Posterior vena cava (tissue), 2 donors: ENCODE results near the gene SLC30A2. TPM values are rescaled to one million over a fixed set of nuclear protein-coding genes. Genes with fewer than 3 reads are reported as not detected.

ENCODE experiments used
- DNase-seq: peaks from one replicate; pipeline ENCODE4 v3.0.0-alpha.2; 2020; ENCODE audit warnings: low spot score
- intact Hi-C, 2 donors: fragments of 100-400 bp; cut with DNase I; formaldehyde crosslinking; loops; one replicate each; pipeline versions ENCODE4 v1.14.1 to v1.14.2; 2022 to 2023
- total RNA-seq, 2 donors: library from RNA; stranded (reverse); fragmentation: NEBNext Ultra II Directional; extraction: Animal tissue kit (Norgen Biotek cat#: 25700); gene quantifications; one replicate each; pipeline ENCODE4 v1.2.1, GENCODE V29; 2021
- donor health status: DM: yes; HTN: yes; CAD: no.
- donor health status: DM: yes; HTN: yes; CAD: no.

The SLC30A2 gene
- total RNA-seq, 2 donors from 2014 or later, result not detected

DNA sequence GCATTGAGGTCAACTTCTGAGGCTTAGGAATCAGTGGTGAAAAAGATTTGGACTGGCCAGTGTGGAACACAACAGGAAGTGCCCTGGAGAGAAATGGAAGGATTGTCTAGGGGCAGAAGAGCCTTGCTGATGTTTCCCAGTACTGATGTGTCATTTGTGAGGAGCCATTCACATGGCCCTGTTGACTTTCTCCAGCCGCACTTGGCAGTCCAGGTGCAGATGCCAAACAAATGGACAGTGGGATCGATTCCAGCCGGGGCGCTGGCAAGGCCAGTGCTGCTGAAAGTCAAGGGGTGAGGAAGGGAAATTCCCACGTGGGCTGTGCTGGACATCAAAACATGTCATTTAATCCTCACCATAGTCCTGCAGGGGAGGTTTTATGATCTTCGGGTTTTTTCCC is 26.4 kb upstream of the SLC30A2 start:
- no peak for DNase-seq
- intact Hi-C loops, result loop anchor here in 1 of 2 donors (10.0 kb wide), 1 partner anchor 1318 kb away; no protein-coding TSS in a partner anchor

DNA sequence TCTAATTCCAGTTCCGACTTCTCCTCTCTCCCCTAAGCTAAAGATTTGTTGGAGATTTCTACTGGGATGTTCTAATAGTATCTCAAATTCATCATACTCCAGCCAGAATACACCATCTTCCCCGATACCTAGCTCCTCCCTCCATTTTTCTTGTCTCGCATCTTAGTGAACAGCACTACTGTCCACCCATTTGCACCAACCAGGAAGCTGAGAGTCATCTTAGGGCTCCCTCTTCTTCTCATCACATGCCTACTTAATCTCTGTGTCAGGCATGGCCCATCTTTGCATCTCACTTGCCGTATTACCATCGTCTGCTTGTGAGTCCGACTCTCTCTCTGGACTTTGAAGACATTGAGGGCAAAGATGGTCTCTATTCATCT is 25.0 kb upstream of the SLC30A2 start:
- no peak for DNase-seq
- intact Hi-C loops, result loop anchor here in 1 of 2 donors (10.0 kb wide), 1 partner anchor 1316 kb away; no protein-coding TSS in a partner anchor

DNA sequence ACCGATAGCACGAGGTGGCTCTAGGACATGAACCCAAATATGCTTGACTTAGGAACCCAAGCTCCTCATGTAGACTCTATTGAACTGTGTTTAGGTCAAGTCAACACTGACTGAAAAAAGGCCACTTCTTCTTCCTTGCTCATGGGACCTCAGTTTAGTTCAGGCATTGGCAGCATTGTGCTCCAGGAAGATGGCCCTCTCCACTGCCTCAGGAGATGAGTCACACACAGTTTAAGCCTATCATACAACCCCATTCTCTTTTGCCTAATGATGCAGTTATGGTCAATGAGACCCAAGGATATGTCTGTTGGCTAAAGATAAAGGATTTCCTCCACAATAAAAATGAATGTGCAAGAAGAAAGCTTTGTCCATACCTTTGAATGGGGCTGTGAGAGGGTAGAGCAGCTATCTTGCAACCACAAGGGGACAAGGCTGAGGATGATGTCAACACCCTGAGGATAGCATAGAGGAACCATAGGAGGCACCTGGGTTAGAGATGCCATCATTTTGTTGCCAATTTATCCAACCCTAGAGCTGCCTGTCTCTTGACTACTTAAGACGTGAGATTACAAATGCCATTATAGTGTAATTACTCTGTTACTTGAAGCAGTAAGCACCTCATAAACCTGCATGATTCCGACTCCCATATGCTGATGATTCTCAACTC is 24.5 kb upstream of the SLC30A2 start:
- intact Hi-C loops, result loop anchor here in 1 of 2 donors (10.0 kb wide), 1 partner anchor 1316 kb away; no protein-coding TSS in a partner anchor
- no peak for DNase-seq

DNA sequence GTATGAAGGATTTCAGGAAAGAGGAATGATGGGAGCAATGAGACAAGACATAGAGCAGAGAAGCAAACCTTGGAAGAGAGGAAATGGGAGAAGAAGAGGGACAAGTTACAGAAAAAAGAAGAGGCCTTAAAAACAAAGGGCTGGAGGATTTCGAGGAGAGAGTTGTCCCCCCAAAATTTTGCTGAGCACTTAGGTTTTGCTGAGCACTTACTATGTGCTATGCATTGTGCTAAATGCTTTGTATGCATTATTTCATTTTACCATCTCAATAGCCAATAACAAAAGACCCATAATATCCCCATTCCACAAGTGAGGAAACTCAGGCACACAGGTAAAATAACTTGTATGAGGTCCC is 24.0 kb upstream of the SLC30A2 start:
- DNase-seq, result no peak
- intact Hi-C loops, result loop anchor here in 1 of 2 donors (10.0 kb wide), 1 partner anchor 1315 kb away; no protein-coding TSS in a partner anchor

DNA sequence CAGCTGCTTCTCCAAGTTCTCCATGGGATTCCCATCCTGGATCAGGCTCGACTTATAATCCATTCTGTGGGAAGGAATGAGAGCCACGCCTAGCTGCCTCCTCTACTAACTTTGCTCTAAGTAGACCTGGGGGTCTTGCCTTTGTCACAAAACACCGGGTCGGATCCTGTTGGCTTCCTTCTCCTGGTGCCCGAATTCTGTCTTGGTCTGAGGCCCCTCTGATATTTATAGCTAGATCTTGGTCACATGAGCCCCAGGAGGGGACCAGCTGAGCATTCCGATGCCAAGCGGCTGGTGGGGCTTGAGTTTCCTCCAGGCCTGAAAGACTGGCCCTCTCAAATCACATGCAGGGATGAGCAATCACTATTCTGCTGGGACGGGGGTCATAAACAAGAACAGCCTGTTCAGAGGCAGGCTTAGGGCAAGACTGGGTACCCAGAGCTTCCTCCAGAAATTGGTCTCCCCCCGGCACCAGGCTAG is 21.6 kb upstream of the SLC30A2 start, which contains the start of gene TRIM63:
TRIM63 (minus strand) TSS at position 199 of the 480 bp plus-strand sequence; CDS start at position 63, 136 bp downstream.
- no peak for DNase-seq
- intact Hi-C loops, result no loop called here

DNA sequence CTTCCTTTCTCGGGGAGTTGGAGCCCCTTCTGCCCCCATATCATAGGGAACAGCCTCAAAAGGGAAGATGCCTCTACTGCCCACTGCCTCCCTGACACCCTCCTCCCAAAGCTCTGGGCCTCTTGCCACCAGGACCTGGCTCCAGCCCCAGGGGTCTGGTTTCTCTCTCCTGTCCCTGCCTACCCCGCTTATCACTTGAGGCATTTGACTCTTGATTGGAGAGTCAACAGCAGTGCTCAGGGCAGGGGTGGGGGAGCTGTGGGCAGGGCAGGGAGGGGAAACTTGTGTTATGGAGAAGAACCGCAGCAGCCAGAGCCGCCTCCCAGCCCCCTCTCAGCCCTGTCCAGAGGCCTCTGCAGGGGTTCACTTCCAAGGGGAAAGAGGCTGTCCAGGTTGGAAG is 20.9 kb upstream of the SLC30A2 start:
- intact Hi-C loops, result no loop called here
- DNase-seq, result no peak

DNA sequence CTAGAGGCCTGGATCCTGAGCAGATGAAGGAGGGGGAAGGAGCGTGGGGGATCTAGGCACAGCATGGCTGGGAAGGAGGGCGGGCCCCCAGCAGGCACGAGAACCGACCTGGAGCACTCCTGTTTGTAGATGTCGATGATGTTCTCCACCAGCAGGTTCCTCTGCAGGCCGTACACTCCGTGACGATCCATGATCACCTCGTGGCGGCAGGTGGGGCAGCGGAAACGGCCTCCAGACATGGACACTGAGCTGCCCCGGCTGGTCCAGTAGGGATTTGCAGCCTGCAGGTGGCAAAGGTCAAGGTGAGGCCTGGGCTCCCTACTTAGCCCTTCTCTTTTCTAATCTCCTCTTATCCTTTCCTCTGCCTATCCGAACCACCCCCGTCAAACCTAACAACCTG is 20.2 kb upstream of the SLC30A2 start:
- intact Hi-C loops, result no loop called here
- no peak for DNase-seq

DNA sequence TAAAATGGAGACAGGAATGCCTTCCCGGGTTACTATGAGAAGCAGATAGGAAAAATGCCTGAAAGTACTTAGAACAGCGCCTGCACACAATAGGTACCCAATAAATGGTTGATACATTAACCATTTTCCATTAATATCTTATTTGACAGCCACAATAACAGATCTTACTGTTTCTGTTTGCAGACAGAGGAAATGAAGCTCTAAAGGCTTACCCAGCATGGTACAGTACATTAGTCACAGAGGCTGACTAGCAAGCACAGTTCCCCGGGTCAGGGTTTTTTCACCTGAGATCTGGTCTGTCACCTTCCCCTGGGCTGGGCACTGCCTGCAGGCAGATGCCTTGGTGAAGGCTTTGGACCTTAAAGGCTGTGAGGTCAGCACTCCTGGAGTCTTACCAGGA is 18.6 kb upstream of the SLC30A2 start:
- intact Hi-C loops, result no loop called here
- no peak for DNase-seq

DNA sequence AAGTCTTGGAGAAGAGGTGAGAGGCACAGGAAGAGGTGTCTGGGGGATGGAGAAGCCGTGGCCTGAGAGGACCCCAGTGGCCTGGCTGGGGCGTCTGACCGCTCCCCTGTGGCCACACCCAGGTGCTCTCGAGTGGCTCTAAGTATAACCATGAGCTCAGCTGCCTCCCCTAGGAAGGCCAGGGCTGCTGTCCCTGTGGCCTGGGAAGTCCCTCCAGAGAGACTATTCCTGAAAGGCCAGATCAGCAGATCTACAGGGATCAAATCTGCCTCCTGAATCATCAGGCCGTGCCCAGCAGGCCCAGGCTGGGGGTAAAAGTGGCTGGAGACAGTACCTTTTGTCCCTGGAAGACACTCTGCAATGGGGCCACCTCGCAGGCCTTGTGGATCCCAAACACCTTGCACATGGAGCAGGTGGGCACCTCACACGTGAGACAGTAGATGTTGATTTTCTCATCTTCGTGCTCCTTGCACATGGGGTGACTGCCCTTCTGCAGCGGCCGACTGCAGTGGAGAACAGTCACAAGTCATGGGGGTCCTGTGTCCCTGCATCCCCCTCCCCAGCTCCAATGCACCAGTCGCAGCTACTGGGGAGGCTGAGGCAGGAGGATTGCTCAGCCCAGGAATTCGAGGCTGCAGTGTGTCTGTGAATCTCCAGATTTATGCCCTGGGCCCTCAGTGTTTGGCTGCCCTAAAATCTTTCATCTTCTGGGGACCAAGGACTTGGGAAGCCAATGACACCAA is 15.1 kb upstream of the SLC30A2 start:
- intact Hi-C loops, result no loop called here
- no peak for DNase-seq

DNA sequence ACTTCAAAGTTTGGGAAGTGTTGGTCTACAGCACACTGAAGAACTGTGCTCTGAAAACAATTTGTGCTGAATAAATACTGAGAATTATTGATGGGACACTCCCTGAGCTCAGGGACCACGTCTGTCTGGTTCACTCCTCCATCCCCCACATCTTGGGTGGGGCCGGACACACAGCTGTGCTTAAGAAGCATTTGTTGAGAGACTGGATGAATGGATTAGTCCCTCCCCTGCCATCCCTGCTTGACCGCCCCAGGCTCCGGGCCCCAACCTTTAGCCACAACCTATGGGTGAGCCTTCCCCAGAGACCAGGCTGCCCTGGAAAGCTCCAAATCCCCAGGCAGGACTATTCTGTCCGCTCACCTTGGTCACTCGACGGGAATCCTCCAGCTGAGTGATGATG is 14.0 kb upstream of the SLC30A2 start:
- intact Hi-C loops, result no loop called here

DNA sequence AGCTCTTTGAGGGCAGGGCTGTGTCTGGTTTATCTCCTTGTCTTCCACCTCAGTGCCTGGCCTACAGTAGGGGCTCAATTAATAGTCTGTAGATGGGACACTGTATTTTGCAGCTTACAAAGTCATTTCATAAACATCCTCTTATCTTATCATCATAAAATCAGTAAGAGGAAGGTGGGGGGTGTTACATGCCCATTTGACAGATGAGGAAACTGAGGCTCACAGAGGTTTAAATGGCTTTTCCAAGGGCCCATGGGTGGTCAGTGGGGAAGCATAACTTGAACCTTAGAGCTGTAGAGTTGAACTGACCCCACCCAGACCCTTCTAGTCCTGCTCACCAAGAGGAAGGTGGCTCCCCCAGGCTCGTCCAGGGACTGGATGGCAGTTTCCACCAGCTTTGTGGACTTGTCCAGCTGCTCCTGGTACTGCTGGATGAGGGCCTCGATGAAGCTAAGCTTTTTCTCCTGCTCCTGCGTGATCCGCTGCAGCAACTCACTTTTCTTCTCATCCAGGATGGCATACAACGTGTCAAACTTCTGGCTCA is 12.2 kb upstream of the SLC30A2 start:
- DNase-seq, result no peak
- intact Hi-C loops, result no loop called here

More for the DNA sequence above, 14.0 kb upstream of the SLC30A2 start:
- no peak for DNase-seq

DNA sequence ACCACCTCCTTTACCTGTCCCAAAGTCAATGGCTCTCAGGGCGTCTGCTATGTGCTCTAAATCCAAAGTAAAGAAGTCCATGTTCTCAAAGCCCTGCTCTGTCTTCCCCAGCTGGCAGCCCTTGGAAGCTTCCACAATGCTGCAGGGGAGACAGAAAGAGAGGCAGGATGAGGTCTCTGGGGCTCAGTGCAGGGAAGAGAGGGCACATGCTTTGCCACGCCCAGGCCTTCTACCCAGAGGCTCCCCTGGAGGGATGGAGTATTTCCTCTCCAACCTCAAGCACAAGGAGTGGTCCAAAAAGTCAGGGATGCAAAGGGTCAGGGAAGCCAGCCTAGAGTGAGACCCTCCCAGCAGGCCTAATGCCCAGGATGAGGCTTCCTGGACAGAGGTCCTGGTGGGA is 11.3 kb upstream of the SLC30A2 start:
- intact Hi-C loops, result no loop called here
- DNase-seq, result no peak

DNA sequence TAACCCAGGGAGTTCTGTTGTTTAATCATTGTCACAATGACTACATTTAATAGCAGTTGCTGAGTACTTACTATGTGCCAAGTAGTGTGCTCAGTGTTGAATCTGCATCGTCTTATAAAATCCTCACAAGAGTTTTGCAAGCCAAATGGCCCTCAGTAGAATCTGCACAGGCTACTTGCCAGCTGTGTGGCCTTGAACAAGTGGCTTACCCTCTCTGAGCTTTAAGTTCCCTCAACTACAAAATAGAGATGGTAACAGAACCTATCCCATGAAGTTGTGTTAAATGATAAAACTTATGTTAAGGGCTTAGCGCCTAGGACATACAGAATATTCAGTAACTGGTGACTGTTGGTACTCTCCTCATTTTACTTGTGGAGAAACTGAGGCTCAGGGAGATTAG is 9.1 kb upstream of the SLC30A2 start:
- intact Hi-C loops, result no loop called here
- no peak for DNase-seq

DNA sequence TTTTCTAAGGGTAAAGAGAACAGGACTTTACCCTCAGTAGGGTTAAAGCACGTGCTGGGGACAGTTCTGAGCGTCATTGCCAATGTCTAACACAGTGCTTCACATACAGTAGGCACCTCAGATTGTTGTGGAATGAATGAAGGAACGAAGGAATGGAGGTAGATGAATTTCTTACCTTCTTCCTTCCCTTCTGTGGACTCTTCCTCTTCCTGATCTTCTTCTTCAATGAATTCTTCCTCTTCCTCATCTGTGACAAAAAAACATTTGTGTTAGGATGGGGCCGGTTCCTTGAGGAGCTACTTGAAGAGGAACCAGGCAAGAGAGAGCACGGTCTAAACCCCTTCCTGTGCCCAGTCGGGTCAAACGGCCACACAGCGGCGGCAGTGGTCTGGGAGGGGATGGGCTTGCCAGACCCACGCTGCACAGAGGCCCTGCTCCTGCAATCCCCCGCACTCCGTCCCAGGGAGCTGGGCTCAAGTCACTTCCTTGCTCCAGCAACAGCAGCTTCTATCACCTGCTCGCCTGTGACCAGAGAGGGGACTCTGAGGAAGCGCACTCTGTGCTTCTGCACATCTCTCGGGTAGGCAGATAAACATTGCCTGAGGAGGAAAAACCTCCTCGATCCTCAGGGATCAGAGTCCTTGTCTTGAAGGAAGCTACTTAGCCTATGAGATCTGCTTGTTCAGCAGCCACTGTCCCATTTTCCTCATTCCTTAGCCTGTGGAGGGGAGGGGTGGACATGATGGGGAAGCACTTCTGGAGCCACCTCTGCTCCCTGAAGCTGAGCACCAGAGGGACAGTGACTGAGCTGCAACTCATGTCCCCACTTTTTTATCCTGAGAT is 8.0 kb upstream of the SLC30A2 start:
- no peak for DNase-seq
- intact Hi-C loops, result no loop called here

DNA sequence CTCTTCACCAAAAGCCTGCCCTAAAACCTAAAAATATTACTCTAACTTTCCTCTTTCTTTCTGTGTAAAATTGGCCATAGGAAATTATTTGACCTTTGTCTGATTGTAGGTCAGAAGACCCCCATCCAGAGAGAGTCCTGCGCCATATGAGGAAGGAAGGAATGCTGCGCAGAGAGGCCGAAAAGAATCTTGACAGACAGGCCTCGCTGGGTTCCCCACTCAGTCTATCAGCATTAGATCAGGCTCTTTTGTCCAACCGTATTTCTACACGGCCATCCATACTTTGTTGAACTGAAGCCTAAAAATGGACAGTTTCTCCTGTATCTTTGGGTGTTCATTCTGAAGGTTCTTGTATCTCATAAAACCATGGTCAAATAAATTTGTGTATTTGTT is 4.3 kb upstream of the SLC30A2 start:
- intact Hi-C loops, result no loop called here
- DNase-seq, result no peak

DNA sequence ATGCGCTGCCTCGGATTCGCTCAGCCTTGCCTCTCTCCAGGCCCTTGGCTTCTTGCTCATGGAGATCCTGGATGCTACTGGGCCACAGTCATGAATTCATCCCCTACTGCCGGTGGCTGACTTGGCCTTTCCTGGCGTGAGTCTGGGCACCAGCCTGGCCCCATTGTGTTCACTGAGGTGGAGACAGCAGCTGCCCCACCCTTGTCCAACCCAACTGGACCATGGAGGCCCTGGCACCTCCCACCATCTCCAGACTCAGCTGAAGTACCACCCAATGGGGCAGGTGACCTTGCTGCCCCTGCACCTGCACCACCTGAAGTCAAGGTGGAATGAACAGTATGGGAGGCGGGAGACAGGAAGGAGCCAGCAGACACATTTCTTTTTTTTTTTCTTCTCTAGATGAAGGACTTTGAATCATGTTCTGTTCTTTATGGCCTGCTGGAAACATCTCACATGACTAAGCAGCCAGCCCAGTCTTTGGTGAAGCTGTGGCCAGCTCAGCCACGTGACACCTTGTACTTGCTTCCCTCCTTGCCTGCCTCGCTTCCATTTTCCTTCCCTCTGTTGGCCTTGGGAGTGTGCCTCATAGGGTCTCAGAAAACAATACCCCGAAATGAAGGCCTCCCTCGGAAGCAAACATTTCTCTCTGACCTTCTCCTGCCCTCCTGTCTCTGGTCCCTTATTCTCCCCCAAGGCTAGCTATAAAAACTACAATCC is 3.8 kb upstream of the SLC30A2 start:
- intact Hi-C loops, result no loop called here

DNA sequence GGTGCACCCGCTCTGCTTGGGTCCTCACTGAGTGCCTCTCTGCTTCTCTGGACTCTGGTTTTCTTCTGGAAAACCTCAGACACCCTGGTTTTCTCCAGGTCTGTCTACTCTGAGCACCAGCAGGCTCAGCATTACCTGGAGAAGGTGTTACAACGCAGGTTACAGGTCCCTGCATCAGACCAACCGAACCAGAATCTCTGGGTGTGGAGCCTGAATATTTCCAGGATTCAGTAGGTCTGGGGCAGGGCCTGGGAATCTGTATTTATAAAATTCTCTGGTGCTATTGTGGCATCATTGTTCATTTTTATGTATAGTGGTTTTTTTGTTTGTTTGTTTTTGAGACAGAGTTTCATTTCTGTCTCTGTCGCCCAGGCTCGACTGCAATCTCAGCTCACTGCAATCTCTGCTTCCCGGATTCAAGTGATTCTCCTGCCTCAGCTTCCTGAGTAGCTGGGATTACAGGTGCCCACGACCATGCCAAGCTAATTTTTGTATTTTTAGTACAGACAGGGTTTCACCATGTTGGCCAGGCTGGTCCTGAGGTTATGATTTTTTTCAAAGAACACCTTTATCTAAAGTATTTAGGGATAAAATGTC is 1.5 kb upstream of the SLC30A2 start:
- intact Hi-C loops, result no loop called here

More for the DNA sequence above, 3.8 kb upstream of the SLC30A2 start:
- DNase-seq, result no peak

DNA sequence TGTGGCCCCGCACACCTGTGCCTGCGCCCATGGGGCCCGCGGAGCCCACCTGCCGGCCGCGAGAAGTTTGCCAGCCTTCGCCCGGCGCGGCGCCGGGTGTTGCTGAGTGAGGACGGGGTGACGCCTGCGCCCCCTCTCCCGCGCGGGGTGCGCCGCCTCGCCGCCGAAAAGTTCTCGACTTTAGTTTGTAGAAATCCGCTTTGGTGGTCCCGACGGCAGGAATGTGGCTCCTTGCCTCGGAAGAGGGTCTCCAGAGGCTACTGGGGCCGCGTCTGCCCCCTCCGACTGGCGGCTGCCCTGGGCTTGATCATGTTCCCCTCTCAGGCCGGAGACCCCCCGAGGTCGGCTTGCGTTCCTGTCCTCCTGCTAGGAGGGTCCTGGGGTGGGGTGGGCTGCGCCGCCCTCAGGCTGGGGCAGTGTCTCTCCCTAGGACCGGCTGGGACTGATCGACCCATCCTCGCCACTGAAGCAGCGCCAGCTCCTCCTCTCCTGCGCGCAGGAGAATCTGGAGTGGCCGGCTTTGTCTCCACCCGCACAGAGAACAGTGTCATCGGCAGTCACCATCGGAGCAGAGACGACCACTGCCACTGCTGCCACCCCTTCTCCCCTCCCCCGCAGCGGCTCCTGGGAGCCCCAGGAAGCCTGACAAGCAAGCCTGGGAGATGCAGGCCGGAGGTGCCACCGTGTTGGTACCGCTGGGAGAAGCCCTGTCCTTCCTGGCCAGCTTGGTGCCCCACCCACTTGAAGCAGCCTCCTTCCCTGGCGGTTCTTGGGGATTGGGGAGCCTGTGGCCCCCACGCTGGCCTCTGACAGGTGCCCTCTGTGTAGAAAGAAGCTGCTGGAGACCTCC is 553 bp upstream of the SLC30A2 start:
- DNase-seq, result no peak
- intact Hi-C loops, result no loop called here

More for the DNA sequence above, 1.5 kb upstream of the SLC30A2 start:
- no peak for DNase-seq
